ENCODE measurements around the gene EPHA4. TPM values are rescaled to one million over a fixed set of nuclear protein-coding genes. Genes with fewer than 3 reads are reported as not detected.

Gene EPHA4
- total and polyA plus RNA-seq, 4 donors: 0.43 to 2.3 (median 1.1) TPM

DNA sequence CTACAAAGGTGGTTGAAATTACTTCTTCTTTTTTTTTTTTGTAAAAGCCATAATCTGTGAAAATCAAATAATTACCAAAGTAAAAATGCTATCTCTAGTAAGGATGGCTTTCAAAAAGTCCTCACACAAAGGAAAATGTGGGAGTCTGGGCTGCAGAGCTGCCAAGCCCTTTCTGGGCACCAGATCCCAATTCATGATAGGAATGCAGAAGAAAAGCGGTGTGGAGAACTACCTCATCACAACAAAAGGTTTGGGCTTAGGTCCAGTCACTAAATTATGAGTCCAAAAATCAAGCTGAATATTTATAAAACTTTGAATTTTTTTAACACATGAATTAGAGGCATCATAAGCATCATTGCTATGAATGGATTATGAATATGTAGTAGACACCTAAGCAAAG is 30.8 kb upstream of the EPHA4 start:
- Histone ChIP-seq H3K9ac (ENCODE audit: low read depth in 1 of 2, low read length in 2 of 2) (no peak overlapping the region), H3K36me3 (ENCODE audit: control insufficient read depth in 4 of 4, insufficient read depth in 3 of 4, low read depth in 1 of 4, low read length in 3 of 4) (no peaks in the 10 kb centered on the region), H3K27ac (ENCODE audit: low read depth in 1 of 2, low read length in 2 of 2) (no peak overlapping the region), H3K27me3 (ENCODE audit: control insufficient read depth in 4 of 4, insufficient read depth in 4 of 4, low read length in 3 of 4) (peaks cover 0 to 2% (median 0%) of the 10 kb centered on the region in 4 donors), H3K4me3 (ENCODE audit: low read depth in 1 of 3, low read length in 3 of 3) (no peak overlapping the region), H3K4me1 (ENCODE audit: control insufficient read depth in 4 of 4, insufficient read depth in 4 of 4, low read length in 3 of 4) (no peaks in the 10 kb centered on the region), H3K9me3 (ENCODE audit: control insufficient read depth in 4 of 4, low read length in 3 of 4) (no peaks in the 10 kb centered on the region)
- TF ChIP-seq JUND (IDR thresholded peaks at IDR 0.05): no peak
- TF ChIP-seq, protein P1, sequence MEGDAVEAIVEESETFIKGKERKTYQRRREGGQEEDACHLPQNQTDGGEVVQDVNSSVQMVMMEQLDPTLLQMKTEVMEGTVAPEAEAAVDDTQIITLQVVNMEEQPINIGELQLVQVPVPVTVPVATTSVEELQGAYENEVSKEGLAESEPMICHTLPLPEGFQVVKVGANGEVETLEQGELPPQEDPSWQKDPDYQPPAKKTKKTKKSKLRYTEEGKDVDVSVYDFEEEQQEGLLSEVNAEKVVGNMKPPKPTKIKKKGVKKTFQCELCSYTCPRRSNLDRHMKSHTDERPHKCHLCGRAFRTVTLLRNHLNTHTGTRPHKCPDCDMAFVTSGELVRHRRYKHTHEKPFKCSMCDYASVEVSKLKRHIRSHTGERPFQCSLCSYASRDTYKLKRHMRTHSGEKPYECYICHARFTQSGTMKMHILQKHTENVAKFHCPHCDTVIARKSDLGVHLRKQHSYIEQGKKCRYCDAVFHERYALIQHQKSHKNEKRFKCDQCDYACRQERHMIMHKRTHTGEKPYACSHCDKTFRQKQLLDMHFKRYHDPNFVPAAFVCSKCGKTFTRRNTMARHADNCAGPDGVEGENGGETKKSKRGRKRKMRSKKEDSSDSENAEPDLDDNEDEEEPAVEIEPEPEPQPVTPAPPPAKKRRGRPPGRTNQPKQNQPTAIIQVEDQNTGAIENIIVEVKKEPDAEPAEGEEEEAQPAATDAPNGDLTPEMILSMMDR (IDR thresholded peaks at IDR 0.05; ENCODE audit: low read depth, low read length, missing input control): no peak
- TF ChIP-seq RAD21 (IDR thresholded peaks at IDR 0.05): no peak
- no peak for TF ChIP-seq FOXA1 (IDR thresholded peaks at IDR 0.05)
- TF ChIP-seq, protein P2, sequence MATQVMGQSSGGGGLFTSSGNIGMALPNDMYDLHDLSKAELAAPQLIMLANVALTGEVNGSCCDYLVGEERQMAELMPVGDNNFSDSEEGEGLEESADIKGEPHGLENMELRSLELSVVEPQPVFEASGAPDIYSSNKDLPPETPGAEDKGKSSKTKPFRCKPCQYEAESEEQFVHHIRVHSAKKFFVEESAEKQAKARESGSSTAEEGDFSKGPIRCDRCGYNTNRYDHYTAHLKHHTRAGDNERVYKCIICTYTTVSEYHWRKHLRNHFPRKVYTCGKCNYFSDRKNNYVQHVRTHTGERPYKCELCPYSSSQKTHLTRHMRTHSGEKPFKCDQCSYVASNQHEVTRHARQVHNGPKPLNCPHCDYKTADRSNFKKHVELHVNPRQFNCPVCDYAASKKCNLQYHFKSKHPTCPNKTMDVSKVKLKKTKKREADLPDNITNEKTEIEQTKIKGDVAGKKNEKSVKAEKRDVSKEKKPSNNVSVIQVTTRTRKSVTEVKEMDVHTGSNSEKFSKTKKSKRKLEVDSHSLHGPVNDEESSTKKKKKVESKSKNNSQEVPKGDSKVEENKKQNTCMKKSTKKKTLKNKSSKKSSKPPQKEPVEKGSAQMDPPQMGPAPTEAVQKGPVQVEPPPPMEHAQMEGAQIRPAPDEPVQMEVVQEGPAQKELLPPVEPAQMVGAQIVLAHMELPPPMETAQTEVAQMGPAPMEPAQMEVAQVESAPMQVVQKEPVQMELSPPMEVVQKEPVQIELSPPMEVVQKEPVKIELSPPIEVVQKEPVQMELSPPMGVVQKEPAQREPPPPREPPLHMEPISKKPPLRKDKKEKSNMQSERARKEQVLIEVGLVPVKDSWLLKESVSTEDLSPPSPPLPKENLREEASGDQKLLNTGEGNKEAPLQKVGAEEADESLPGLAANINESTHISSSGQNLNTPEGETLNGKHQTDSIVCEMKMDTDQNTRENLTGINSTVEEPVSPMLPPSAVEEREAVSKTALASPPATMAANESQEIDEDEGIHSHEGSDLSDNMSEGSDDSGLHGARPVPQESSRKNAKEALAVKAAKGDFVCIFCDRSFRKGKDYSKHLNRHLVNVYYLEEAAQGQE (IDR thresholded peaks at IDR 0.05): no peak
- TF ChIP-seq, protein P3, sequence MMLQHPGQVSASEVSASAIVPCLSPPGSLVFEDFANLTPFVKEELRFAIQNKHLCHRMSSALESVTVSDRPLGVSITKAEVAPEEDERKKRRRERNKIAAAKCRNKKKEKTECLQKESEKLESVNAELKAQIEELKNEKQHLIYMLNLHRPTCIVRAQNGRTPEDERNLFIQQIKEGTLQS (IDR thresholded peaks at IDR 0.05): no peak
- TF ChIP-seq TAF1 (conservative IDR thresholded peaks at IDR 0.05): no peak
- TF ChIP-seq FOXA2 (IDR thresholded peaks at IDR 0.05): no peak
- no peak for TF ChIP-seq NR2F2 (IDR thresholded peaks at IDR 0.05)
- no peak for TF ChIP-seq YY1 (IDR thresholded peaks at IDR 0.05)
- TF ChIP-seq EGR1 (IDR thresholded peaks at IDR 0.05; ENCODE audit: low read depth in 2 of 2): no peak
- TF ChIP-seq, protein P4, sequence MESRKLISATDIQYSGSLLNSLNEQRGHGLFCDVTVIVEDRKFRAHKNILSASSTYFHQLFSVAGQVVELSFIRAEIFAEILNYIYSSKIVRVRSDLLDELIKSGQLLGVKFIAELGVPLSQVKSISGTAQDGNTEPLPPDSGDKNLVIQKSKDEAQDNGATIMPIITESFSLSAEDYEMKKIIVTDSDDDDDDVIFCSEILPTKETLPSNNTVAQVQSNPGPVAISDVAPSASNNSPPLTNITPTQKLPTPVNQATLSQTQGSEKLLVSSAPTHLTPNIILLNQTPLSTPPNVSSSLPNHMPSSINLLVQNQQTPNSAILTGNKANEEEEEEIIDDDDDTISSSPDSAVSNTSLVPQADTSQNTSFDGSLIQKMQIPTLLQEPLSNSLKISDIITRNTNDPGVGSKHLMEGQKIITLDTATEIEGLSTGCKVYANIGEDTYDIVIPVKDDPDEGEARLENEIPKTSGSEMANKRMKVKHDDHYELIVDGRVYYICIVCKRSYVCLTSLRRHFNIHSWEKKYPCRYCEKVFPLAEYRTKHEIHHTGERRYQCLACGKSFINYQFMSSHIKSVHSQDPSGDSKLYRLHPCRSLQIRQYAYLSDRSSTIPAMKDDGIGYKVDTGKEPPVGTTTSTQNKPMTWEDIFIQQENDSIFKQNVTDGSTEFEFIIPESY (IDR thresholded peaks at IDR 0.05): no peak
- TF ChIP-seq RXRA (IDR thresholded peaks at IDR 0.05): no peak
- no peak for TF ChIP-seq HNF4G (IDR thresholded peaks at IDR 0.05)
- 80% methylated on average over 1 of the region's 1 CpG for WGBS
- no peak for DNase-seq (ENCODE audit: low spot score)

DNA sequence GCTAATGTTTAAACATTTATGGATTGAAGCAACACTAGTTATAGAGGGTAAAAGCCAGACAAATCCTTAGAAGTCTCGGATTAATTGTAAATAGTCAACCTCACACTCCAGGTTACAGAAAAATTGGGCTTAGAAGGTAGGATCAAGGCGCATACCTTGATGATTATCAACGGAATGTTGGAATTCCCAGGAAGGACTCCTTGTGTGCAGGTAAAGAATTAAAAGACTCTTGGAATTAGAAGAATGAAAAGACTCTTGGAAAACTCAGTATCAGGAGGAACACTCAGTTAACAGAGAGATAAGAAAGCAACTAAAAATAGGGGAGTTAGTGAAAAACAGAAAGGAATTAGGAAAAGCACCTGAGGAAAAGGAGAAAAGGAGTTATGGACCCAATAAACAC is 29.3 kb upstream of the EPHA4 start:
- no peaks in the 10 kb centered on the region for H3K4me1 ChIP-seq (ENCODE audit: control insufficient read depth in 4 of 4, insufficient read depth in 4 of 4, low read length in 3 of 4)
- no peak overlapping the region for H3K9ac ChIP-seq (ENCODE audit: low read depth in 1 of 2, low read length in 2 of 2)
- no peaks in the 10 kb centered on the region for H3K36me3 ChIP-seq (ENCODE audit: control insufficient read depth in 4 of 4, insufficient read depth in 3 of 4, low read depth in 1 of 4, low read length in 3 of 4)
- no peak overlapping the region for H3K27ac ChIP-seq (ENCODE audit: low read depth in 1 of 2, low read length in 2 of 2)
- no peaks in the 10 kb centered on the region for H3K9me3 ChIP-seq (ENCODE audit: control insufficient read depth in 4 of 4, low read length in 3 of 4)
- DNase-seq (ENCODE audit: low spot score): no peak
- no peak overlapping the region for H3K4me3 ChIP-seq (ENCODE audit: low read depth in 1 of 3, low read length in 3 of 3)
- H3K27me3 ChIP-seq (ENCODE audit: control insufficient read depth in 4 of 4, insufficient read depth in 4 of 4, low read length in 3 of 4): peaks cover 0 to under 1% (median 0%) of the 10 kb centered on the region in 4 donors
- 46% methylated on average over 3 of the region's 3 CpGs for WGBS
- no peak for TF ChIP-seq RAD21 (IDR thresholded peaks at IDR 0.05)
- TF ChIP-seq HNF4A (conservative IDR thresholded peaks at IDR 0.05): no peak
- TF ChIP-seq FOXA1 (IDR thresholded peaks at IDR 0.05): no peak
- TF ChIP-seq NR2F2 (IDR thresholded peaks at IDR 0.05): no peak
- TF ChIP-seq, protein P3 (IDR thresholded peaks at IDR 0.05): no peak
- TF ChIP-seq GABPA (IDR thresholded peaks at IDR 0.05 in 1 of 2, conservative IDR thresholded peaks at IDR 0.05 in 1 of 2): no peak
- TF ChIP-seq, protein P1 (IDR thresholded peaks at IDR 0.05; ENCODE audit: low read depth, low read length, missing input control): no peak
- TF ChIP-seq HNF4G (IDR thresholded peaks at IDR 0.05): no peak
- no peak for TF ChIP-seq TAF1 (conservative IDR thresholded peaks at IDR 0.05)
- no peak for TF ChIP-seq YY1 (IDR thresholded peaks at IDR 0.05)
- no peak for TF ChIP-seq RXRA (IDR thresholded peaks at IDR 0.05)

Data from liver (tissue), 9 donors.